Activated B cell treated with CpG ODN at 0.5 μM for 24 hours (primary cell): ENCODE measurements around the gene FAM117B. TPM values are rescaled to one million over a fixed set of nuclear protein-coding genes. Genes with fewer than 3 reads are reported as not detected.

Experiments used
- ATAC-seq: fragments of 200-7000 bp; cut with Tn5 transposase; one replicate; pipeline ENCODE4 v1.10.0; 2021; ENCODE audit warnings: low read depth, mild to moderate bottlenecking, moderate library complexity
- CTCF ChIA-PET: fragments of 350-600 bp; sonication (Branson Sonifier 250); formaldehyde crosslinking; loops from one replicate; lab custom pipeline; 2021; ENCODE audit warnings: antibody characterized with exemption; lab: Charles Lee
- POLR2A ChIA-PET: fragments of 350-600 bp; sonication (Branson Sonifier 250); formaldehyde crosslinking; loops from one replicate; lab custom pipeline; 2021; ENCODE audit warnings: antibody characterized with exemption; lab: Charles Lee
- DNase-seq: peaks from one replicate; pipeline ENCODE4 v3.0.0; 2022
- H3K27ac Mint-ChIP-seq: one replicate; pipeline ENCODE4 v1.8.0; 2020; ENCODE audit warnings: mixed read lengths
- H3K27me3 Mint-ChIP-seq: one replicate; pipeline ENCODE4 v1.8.0; 2021; ENCODE audit warnings: mixed read lengths
- H3K36me3 Mint-ChIP-seq: one replicate; pipeline ENCODE4 v1.8.0; 2021; ENCODE audit warnings: low read depth, mixed read lengths
- H3K4me1 Mint-ChIP-seq: one replicate; pipeline ENCODE4 v1.8.0; 2021; ENCODE audit warnings: mixed read lengths
- H3K4me3 Mint-ChIP-seq: one replicate; pipeline ENCODE4 v1.8.0; 2020; ENCODE audit warnings: mild to moderate bottlenecking, mixed read lengths
- H3K9me3 Mint-ChIP-seq: one replicate; pipeline ENCODE4 v1.8.0; 2020; ENCODE audit warnings: mixed read lengths
- intact Hi-C: fragments of 100-400 bp; cut with micrococcal nuclease; formaldehyde crosslinking; loops from one replicate; pipeline ENCODE4 v1.15.1; 2024
- total RNA-seq: library from RNA; stranded (reverse); gene quantifications from 2 replicates; pipeline ENCODE4 v1.2.3, GENCODE V29; 2022
- TF ChIP-seq, protein P1 (sequence below): fragments of 200-600 bp; IDR thresholded peaks from one replicate; pipeline ENCODE4 v1.8.0; 2022; ENCODE audit warnings: antibody characterized with exemption, mild to moderate bottlenecking

FAM117B gene
- total RNA-seq, 1 donor from 2014 or later, result 22.5 TPM

DNA sequence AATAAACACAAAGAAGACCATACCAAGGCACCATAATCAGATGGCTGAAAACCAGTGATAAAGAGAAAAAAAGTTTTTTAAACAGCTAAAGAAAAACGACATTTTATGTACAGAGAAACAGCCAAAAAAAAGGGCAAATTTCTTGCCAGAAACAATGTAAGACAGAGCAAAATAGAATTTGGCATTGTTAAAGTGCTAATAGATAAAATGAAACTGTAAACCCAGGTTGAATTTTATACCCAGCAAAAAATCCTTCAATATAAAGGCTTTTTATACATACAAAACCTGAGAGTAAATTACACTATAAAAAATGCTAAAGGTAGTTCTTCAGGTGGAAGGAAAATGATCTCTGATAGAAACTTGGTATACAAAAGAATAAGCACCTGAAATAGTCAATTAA is 45.7 kb downstream of the FAM117B start:
- no peak for ATAC-seq
- peaks cover 17% of the 10 kb centered on the region for H3K9me3 Mint-ChIP-seq
- H3K27me3 Mint-ChIP-seq, result no peaks in the 10 kb centered on the region
- no peak overlapping the region for H3K27ac Mint-ChIP-seq
- ChIA-PET POLR2A (interaction anchor here (0.6 to 1.5 kb wide), 3 partner anchors 14 to 45 kb away, joined by 4 read pairs; no protein-coding TSS in a partner anchor), CTCF (no interaction called here)
- no peak overlapping the region for H3K4me3 Mint-ChIP-seq
- H3K4me1 Mint-ChIP-seq, result peaks cover 28% of the 10 kb centered on the region
- intact Hi-C loops, result no loop called here
- no peak for DNase-seq
- TF ChIP-seq, protein P1, sequence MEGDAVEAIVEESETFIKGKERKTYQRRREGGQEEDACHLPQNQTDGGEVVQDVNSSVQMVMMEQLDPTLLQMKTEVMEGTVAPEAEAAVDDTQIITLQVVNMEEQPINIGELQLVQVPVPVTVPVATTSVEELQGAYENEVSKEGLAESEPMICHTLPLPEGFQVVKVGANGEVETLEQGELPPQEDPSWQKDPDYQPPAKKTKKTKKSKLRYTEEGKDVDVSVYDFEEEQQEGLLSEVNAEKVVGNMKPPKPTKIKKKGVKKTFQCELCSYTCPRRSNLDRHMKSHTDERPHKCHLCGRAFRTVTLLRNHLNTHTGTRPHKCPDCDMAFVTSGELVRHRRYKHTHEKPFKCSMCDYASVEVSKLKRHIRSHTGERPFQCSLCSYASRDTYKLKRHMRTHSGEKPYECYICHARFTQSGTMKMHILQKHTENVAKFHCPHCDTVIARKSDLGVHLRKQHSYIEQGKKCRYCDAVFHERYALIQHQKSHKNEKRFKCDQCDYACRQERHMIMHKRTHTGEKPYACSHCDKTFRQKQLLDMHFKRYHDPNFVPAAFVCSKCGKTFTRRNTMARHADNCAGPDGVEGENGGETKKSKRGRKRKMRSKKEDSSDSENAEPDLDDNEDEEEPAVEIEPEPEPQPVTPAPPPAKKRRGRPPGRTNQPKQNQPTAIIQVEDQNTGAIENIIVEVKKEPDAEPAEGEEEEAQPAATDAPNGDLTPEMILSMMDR, result no peak
- H3K36me3 Mint-ChIP-seq, result peaks cover 32% of the 10 kb centered on the region

DNA sequence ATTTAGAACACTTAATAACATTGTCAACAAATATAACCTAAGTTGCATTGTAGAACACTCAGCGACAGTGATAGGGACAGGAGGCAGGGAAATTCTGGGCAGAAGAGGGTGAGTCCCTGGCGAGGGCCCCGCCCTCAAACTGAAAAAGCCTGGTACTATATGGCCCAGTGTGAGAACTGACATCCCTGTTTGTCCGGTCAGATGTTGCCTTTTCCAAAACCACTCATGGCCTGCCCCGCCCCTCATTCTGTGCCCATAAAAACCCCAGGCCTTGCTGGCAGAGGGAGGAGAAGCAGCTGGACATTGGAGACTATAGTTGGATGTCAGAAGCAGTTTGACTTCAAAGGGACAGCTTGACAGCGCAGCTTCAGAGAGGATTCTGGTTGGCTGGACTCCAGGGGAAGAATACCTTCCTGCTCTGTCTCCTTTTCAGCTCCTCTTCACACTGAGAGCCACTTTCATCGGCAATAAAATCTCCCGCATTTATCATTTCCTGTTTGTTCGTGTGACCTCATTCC is 47.0 kb downstream of the FAM117B start:
- POLR2A ChIA-PET, result interaction anchor here (0.6 to 1.5 kb wide), 4 partner anchors 13 to 59 kb away, joined by 3 to 6 read pairs (median 5); no protein-coding TSS in a partner anchor
- CTCF ChIA-PET, result no interaction called here
- Mint-ChIP-seq H3K9me3 (peaks cover 17% of the 10 kb centered on the region), H3K4me1 (peaks cover 19% of the 10 kb centered on the region), H3K27ac (no peak overlapping the region), H3K27me3 (no peaks in the 10 kb centered on the region), H3K4me3 (no peak overlapping the region), H3K36me3 (peaks cover 31% of the 10 kb centered on the region)
- intact Hi-C loops, result no loop called here
- no peak for ATAC-seq
- TF ChIP-seq, protein P1, result no peak
- no peak for DNase-seq

DNA sequence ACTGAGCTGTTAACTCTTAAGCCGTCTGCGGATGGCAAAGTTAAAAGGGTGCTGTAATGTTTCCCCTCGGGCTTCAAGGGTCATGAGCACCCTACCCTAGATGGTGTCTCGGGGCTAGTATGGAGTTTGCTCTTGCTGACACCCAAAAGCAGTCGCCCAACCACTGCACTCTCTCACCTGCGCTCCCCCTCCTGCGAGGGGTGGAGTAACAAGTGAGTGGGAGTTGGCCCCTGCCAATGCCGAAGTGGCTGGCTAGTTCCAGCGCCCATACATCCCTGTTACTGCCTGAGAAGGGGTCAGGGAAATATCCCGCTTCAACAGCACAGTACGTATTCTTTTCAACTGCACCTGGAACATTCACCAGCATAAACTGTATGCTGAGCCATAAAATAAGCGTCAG is 47.5 kb downstream of the FAM117B start:
- DNase-seq, result no peak
- intact Hi-C loops, result no loop called here
- peaks cover 17% of the 10 kb centered on the region for H3K9me3 Mint-ChIP-seq
- H3K27me3 Mint-ChIP-seq, result no peaks in the 10 kb centered on the region
- ChIA-PET POLR2A (interaction anchor here (0.6 kb wide), 3 partner anchors 13 to 58 kb away, joined by 3 to 6 read pairs (median 6); no protein-coding TSS in a partner anchor), CTCF (no interaction called here)
- no peak for ATAC-seq
- peaks cover 31% of the 10 kb centered on the region for H3K36me3 Mint-ChIP-seq
- H3K4me1 Mint-ChIP-seq, result peaks cover 23% of the 10 kb centered on the region
- H3K4me3 Mint-ChIP-seq, result no peak overlapping the region
- TF ChIP-seq, protein P1, result no peak
- peak overlapping the region; percentile 24 for H3K27ac Mint-ChIP-seq

DNA sequence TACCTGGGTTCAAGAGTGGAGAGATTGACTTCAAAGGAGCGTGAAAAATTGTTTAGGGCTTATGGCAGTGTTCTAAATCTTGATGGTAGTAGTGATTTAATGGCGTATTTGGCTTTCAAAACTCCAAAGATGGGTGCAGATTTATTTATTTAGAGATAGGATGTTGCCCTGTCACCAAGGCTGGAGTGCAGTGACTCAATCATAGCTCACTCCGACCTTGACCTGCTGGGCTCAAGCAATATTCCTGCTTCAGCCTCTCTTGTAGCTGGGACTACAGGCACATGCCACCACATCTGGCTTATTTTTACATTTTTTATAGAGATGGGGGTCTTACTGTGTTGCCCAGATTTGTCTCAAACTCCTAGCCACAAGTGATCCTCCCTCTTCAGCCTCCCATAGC is 52.5 kb downstream of the FAM117B start:
- intact Hi-C loops, result no loop called here
- Mint-ChIP-seq H3K4me1 (peaks cover 37% of the 10 kb centered on the region), H3K27ac (no peak overlapping the region), H3K27me3 (no peaks in the 10 kb centered on the region), H3K36me3 (peaks cover 6% of the 10 kb centered on the region), H3K4me3 (no peak overlapping the region), H3K9me3 (no peaks in the 10 kb centered on the region)
- ChIA-PET CTCF (no interaction called here), POLR2A (interaction anchor here (0.9 kb wide), 1 partner anchor 52 kb away, joined by 4 read pairs; the partner anchor contains the start of gene FAM117B)
- no peak for ATAC-seq
- no peak for DNase-seq
- TF ChIP-seq, protein P1, result no peak

DNA sequence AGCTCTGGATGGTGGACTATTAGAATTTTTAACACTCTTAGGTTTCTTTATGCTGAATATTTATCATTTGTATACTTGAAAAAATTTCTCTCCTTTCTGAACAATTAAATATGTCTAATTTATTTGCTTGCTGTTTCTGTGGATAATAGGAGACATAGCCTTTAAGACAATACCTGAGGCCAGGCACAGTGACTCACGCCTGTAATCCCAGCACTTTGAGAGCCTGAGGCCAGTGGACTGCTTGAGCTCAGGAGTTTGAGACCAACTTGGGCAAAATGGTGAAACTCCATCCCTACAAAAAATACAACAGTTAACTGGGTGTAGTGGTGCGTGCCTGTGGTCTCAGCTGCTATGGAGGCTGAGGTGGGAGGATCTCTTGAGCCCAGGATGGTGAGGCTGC is 54.7 kb downstream of the FAM117B start:
- ChIA-PET POLR2A (interaction anchor here (0.8 kb wide), 1 partner anchor 20 kb away, joined by 4 read pairs; no protein-coding TSS in a partner anchor), CTCF (no interaction called here)
- peaks cover 3% of the 10 kb centered on the region for H3K36me3 Mint-ChIP-seq
- no peaks in the 10 kb centered on the region for H3K27me3 Mint-ChIP-seq
- peak overlapping the region; percentile 61 for H3K27ac Mint-ChIP-seq
- DNase-seq (no peak), ATAC-seq (no peak)
- intact Hi-C loops, result loop anchor here (2.0 kb wide), 1 partner anchor 15 kb away; no protein-coding TSS in a partner anchor
- TF ChIP-seq, protein P1, result no peak
- H3K4me1 Mint-ChIP-seq, result peaks cover 43% of the 10 kb centered on the region
- no peak overlapping the region for H3K4me3 Mint-ChIP-seq
- no peaks in the 10 kb centered on the region for H3K9me3 Mint-ChIP-seq
